HCT116 (cell line): ENCODE data around the gene NINJ1.

Experiments
- CEBPB ChIP-seq: IDR thresholded peaks from 2 replicates; pipeline ENCODE4 v1.6.1; 2012; ENCODE audit warnings: low read depth
- CTCF ChIP-seq, 3 experiments: fragments of 200-600 bp in 1 of 3; sonication (generic) in 1 of 3; IDR thresholded peaks in 2 of 3; conservative IDR thresholded peaks in 1 of 3; 2 replicates each; pipeline ENCODE4 v1.5.1; 2012 to 2017; ENCODE audit warnings: low read depth in 2 of 3, low read length in 2 of 3, antibody characterized with exemption in 1 of 3, borderline replicate concordance in 1 of 3, control low read depth in 1 of 3, mild to moderate bottlenecking in 1 of 3, mixed read lengths in 1 of 3, mixed run types in 1 of 3, moderate library complexity in 1 of 3; ENCODE audit not compliant: insufficient read depth in 1 of 3
- EZH2 ChIP-seq: fragments of 200-600 bp; sonication (generic); IDR thresholded peaks from 2 replicates; pipeline ENCODE4 v1.6.1; 2017; ENCODE audit warnings: antibody characterized with exemption, mixed run types
- POLR2A ChIP-seq: IDR thresholded peaks from 2 replicates; pipeline ENCODE4 v1.7.0; 2011; ENCODE audit warnings: borderline replicate concordance; ENCODE audit not compliant: insufficient read depth, insufficient read length; ENCODE audit errors: extremely low read depth
- REST ChIP-seq: IDR thresholded peaks from 2 replicates; pipeline ENCODE4 v1.6.1; 2012; ENCODE audit warnings: low read depth
- SIN3A ChIP-seq: IDR thresholded peaks from 2 replicates; pipeline ENCODE4 v1.6.1; 2012; ENCODE audit warnings: low read depth
- SP1 ChIP-seq: IDR thresholded peaks from 2 replicates; pipeline ENCODE4 v1.6.1; 2012; ENCODE audit warnings: low read depth
- YY1 ChIP-seq: IDR thresholded peaks from 2 replicates; pipeline ENCODE4 v1.6.1; 2011; ENCODE audit warnings: low read length, low read depth, moderate library complexity, mild to moderate bottlenecking; ENCODE audit not compliant: insufficient replicate concordance; ENCODE audit errors: extremely low read depth
- ZFX ChIP-seq: fragments of 450-650 bp; IDR thresholded peaks from 2 replicates; pipeline ENCODE4 v1.6.1; 2017

- no peak for TF ChIP-seq CTCF (IDR thresholded peaks at IDR 0.05 in 2 of 3, conservative IDR thresholded peaks at IDR 0.05 in 1 of 3; ENCODE audit: borderline replicate concordance in 1 of 3, insufficient read depth in 1 of 3, low read depth in 2 of 3, low read length in 2 of 3)
- TF ChIP-seq REST, result no peak
- no peak for TF ChIP-seq SP1
- TF ChIP-seq CEBPB, result no peak
- no peak for TF ChIP-seq YY1
- no peak for TF ChIP-seq POLR2A
- no peak for TF ChIP-seq ZFX
- TF ChIP-seq SIN3A, result no peak
- no peak for TF ChIP-seq EZH2
These were observed 15.3 kb upstream of the NINJ1 start for GRCh38 chr9:93149361-93149760.
